Chondrocyte (in vitro differentiated cells): Measurements from ENCODE around the gene KRT83. TPM values are rescaled to one million over a fixed set of nuclear protein-coding genes. Genes with fewer than 3 reads are reported as not detected.

ENCODE experiments used
- DNase-seq: peaks from one replicate; pipeline ENCODE4 v3.0.0; 2021; ENCODE audit warnings: mixed read lengths, low spot score
- H3K27ac Mint-ChIP-seq: one replicate; pipeline ENCODE4 v1.8.0; 2021; ENCODE audit warnings: mild to moderate bottlenecking, moderate library complexity, mixed read lengths; ENCODE audit not compliant: unreplicated experiment
- H3K27me3 Mint-ChIP-seq: 2 replicates; pipeline ENCODE4 v1.8.0; 2021; ENCODE audit warnings: low read depth, mixed read lengths
- H3K36me3 Mint-ChIP-seq: 2 replicates; pipeline ENCODE4 v1.8.0; 2021; ENCODE audit warnings: low read depth, mixed read lengths
- H3K4me1 Mint-ChIP-seq: 2 replicates; pipeline ENCODE4 v1.8.0; 2021; ENCODE audit warnings: low read depth, mild to moderate bottlenecking, mixed read lengths
- H3K4me3 Mint-ChIP-seq: one replicate; pipeline ENCODE4 v1.8.0; 2021; ENCODE audit warnings: mild to moderate bottlenecking, moderate library complexity, mixed read lengths; ENCODE audit not compliant: unreplicated experiment
- H3K9me3 Mint-ChIP-seq: 2 replicates; pipeline ENCODE4 v1.8.0; 2021; ENCODE audit warnings: low read depth, mixed read lengths
- CTCF ChIP-seq: fragments of 200-600 bp; sonication (generic); IDR thresholded peaks from 2 replicates; pipeline ENCODE4 v1.5.0; 2021; ENCODE audit warnings: antibody characterized with exemption, mild to moderate bottlenecking, moderate library complexity
- long read RNA-seq: library from polyadenylated mRNA; stranded (forward); transcript quantifications from one replicate; pipeline ENCODE4 v2.0.0, GENCODE V29; 2021
- total RNA-seq: library from RNA; stranded (reverse); gene quantifications from 3 replicates; pipeline ENCODE4 v1.2.1, GENCODE V29; 2021

Gene KRT83
- total RNA-seq: not detected in 3 replicates
- long read RNA-seq: 0 reads

- DNase-seq: peak; percentile 61
- H3K36me3 Mint-ChIP-seq: peaks cover 1% of the 10 kb centered on the region
- H3K4me1 Mint-ChIP-seq: no peaks in the 10 kb centered on the region
- H3K4me3 Mint-ChIP-seq: no peak within 1 kb of the TSS
- no peak for TF ChIP-seq CTCF
- H3K9me3 Mint-ChIP-seq: no peaks in the 10 kb centered on the region
- peaks cover 41% of the 10 kb centered on the region for H3K27me3 Mint-ChIP-seq
- H3K27ac Mint-ChIP-seq: no peak within 1 kb of the TSS
These were observed at the start of gene KRT83 for GRCh38 chr12:52320784-52321400. Gene KRT83, minus strand, starts transcription at chr12:52321398. Its CDS starts 63 bp downstream, at chr12:52321335.

- Mint-ChIP-seq H3K4me1 (peaks cover 24% of the 10 kb centered on the region), H3K4me3 (no peak overlapping the region), H3K27me3 (peaks cover 17% of the 10 kb centered on the region), H3K36me3 (peaks cover 2% of the 10 kb centered on the region), H3K9me3 (peaks cover 9% of the 10 kb centered on the region), H3K27ac (no peak overlapping the region)
- no peak for TF ChIP-seq CTCF
- no peak for DNase-seq
These were observed 48.6 kb upstream of the KRT83 start for GRCh38 chr12:52369809-52370208.

- Mint-ChIP-seq H3K4me3 (no peak overlapping the region), H3K27ac (no peak overlapping the region), H3K9me3 (peaks cover 6% of the 10 kb centered on the region), H3K4me1 (peaks cover 24% of the 10 kb centered on the region), H3K36me3 (peaks cover 2% of the 10 kb centered on the region), H3K27me3 (peaks cover 20% of the 10 kb centered on the region)
- DNase-seq: no peak
- TF ChIP-seq CTCF: no peak
These were observed 48.0 kb upstream of the KRT83 start for GRCh38 chr12:52369211-52369610.

- H3K4me1 Mint-ChIP-seq: peaks cover 24% of the 10 kb centered on the region
- no peak overlapping the region for H3K27ac Mint-ChIP-seq
- H3K36me3 Mint-ChIP-seq: no peaks in the 10 kb centered on the region
- peaks cover 24% of the 10 kb centered on the region for H3K27me3 Mint-ChIP-seq
- no peak overlapping the region for H3K4me3 Mint-ChIP-seq
- H3K9me3 Mint-ChIP-seq: no peaks in the 10 kb centered on the region
- TF ChIP-seq CTCF: no peak
- no peak for DNase-seq
These were observed 47.3 kb upstream of the KRT83 start for GRCh38 chr12:52368508-52368907.

GRCh38 chr12:52367876-52368275, 46.7 kb upstream of the KRT83 start:
- DNase-seq: no peak
- Mint-ChIP-seq H3K4me1 (peaks cover 24% of the 10 kb centered on the region), H3K27me3 (peaks cover 30% of the 10 kb centered on the region), H3K4me3 (no peak overlapping the region), H3K36me3 (no peaks in the 10 kb centered on the region), H3K9me3 (no peaks in the 10 kb centered on the region), H3K27ac (no peak overlapping the region)
- no peak for TF ChIP-seq CTCF
